K562 (cell line): ENCODE data around the gene MBD3. TPM values are rescaled to one million over a fixed set of nuclear protein-coding genes. Genes with fewer than 3 reads are reported as not detected.

Source experiments
- ARID3A ChIP-seq: IDR thresholded peaks from 2 replicates; pipeline ENCODE4 v1.6.1; 2012; ENCODE audit warnings: low read depth, low read length, improper control_type of control experiment, borderline replicate concordance
- ATF1 ChIP-seq, 2 experiments: fragments of 450-650 bp in 1 of 2; IDR thresholded peaks; 2 replicates each; pipeline ENCODE4 v1.6.1; 2016; ENCODE audit warnings: missing compliant biosample characterization in 1 of 2, missing genetic modification characterization in 1 of 2
- ATF6 ChIP-seq: sonication (generic); formaldehyde crosslinking; IDR thresholded peaks from 2 replicates; pipeline ENCODE4 v1.4.0; 2020; ENCODE audit warnings: mild to moderate bottlenecking, missing genetic modification reagents
- CEBPB ChIP-seq: fragments of 450-650 bp; IDR thresholded peaks from 2 replicates; pipeline ENCODE4 v1.6.1; 2016; ENCODE audit warnings: missing genetic modification characterization, missing compliant biosample characterization
- CEBPG ChIP-seq, 3 experiments: fragments of 200-800 bp in 1 of 3; sonication (Bioruptor generic) in 1 of 3; sonication (generic) in 1 of 3; formaldehyde crosslinking in 1 of 3; IDR thresholded peaks in 2 of 3; conservative IDR thresholded peaks in 1 of 3; 2 replicates each; pipeline versions ENCODE4 v1.6.1 to v1.8.0; 2016 to 2022; ENCODE audit warnings: missing compliant biosample characterization in 2 of 3, missing genetic modification characterization in 2 of 3, mild to moderate bottlenecking in 1 of 3, missing genetic modification reagents in 1 of 3
- FOXA1 ChIP-seq: fragments of 450-650 bp; IDR thresholded peaks from 2 replicates; pipeline ENCODE4 v1.6.1; 2016; ENCODE audit warnings: mild to moderate bottlenecking, borderline replicate concordance
- GATA2 ChIP-seq: sonication (generic); formaldehyde crosslinking; IDR thresholded peaks from 2 replicates; pipeline ENCODE4 v1.4.0; 2020; ENCODE audit warnings: mild to moderate bottlenecking, missing genetic modification reagents
- LARP7 ChIP-seq: fragments of 450-650 bp; IDR thresholded peaks from 2 replicates; pipeline ENCODE4 v1.6.1; 2016
- NEUROD1 ChIP-seq: fragments of 150-350 bp; IDR thresholded peaks from 2 replicates; pipeline ENCODE4 v1.6.1; 2014; ENCODE audit warnings: borderline replicate concordance, low read length, low read depth; ENCODE audit not compliant: partially characterized antibody
- RAD21 ChIP-seq, 2 experiments: fragments of 250-450 bp in 1 of 2; fragments of 450-650 bp in 1 of 2; sonication (Bioruptor Pico) in 1 of 2; formaldehyde crosslinking in 1 of 2; IDR thresholded peaks in 1 of 2; conservative IDR thresholded peaks in 1 of 2; 2 replicates each; pipeline versions ENCODE4 v1.4.0 to v1.8.0; 2020 to 2022; ENCODE audit warnings: mild to moderate bottlenecking in 2 of 2, moderate library complexity in 1 of 2
- RFX7 ChIP-seq: fragments of 250-450 bp; sonication (Bioruptor Pico); IDR thresholded peaks from 2 replicates; pipeline ENCODE4 v1.5.1; 2021; ENCODE audit warnings: mild to moderate bottlenecking
- SNRNP70 ChIP-seq: fragments of 200-400 bp; formaldehyde crosslinking; optimal IDR thresholded peaks from 2 replicates; pipeline ENCODE3; 2017; ENCODE audit warnings: low read depth, low read length
- U2AF2 ChIP-seq: fragments of 200-400 bp; formaldehyde crosslinking; optimal IDR thresholded peaks from 2 replicates; pipeline ENCODE3; 2017; ENCODE audit warnings: low read depth, mild to moderate bottlenecking, low read length
- ZBED1 ChIP-seq: IDR thresholded peaks from 2 replicates; pipeline ENCODE4 v1.6.1; 2014
- ZBTB11 ChIP-seq, 3 experiments: fragments of 200-800 bp in 1 of 3; fragments of 250-450 bp in 1 of 3; fragments of 450-650 bp in 1 of 3; sonication (Bioruptor Pico) in 1 of 3; sonication (Bioruptor generic) in 1 of 3; formaldehyde crosslinking in 1 of 3; IDR thresholded peaks; 2 replicates each; pipeline versions ENCODE4 v1.6.1 to v1.8.0; 2016 to 2022; ENCODE audit warnings: mild to moderate bottlenecking in 2 of 3, missing genetic modification characterization in 2 of 3, missing compliant biosample characterization in 1 of 3, moderate library complexity in 1 of 3
- ZNF174 ChIP-seq: fragments of 250-450 bp; sonication (Bioruptor Pico); IDR thresholded peaks from 2 replicates; pipeline ENCODE4 v1.4.0; 2020; ENCODE audit warnings: mild to moderate bottlenecking
- ZNF740 ChIP-seq, 3 experiments: fragments of 200-800 bp in 1 of 3; sonication (Bioruptor generic) in 1 of 3; sonication (generic) in 1 of 3; formaldehyde crosslinking in 1 of 3; IDR thresholded peaks; 2 replicates each; pipeline versions ENCODE4 v1.6.1 to v1.8.0; 2016 to 2022; ENCODE audit warnings: mild to moderate bottlenecking in 2 of 3, missing compliant biosample characterization in 2 of 3, missing genetic modification characterization in 2 of 3, missing genetic modification reagents in 1 of 3
- ZNF75A ChIP-seq: fragments of 450-650 bp; formaldehyde crosslinking; IDR thresholded peaks from 2 replicates; pipeline ENCODE4 v1.4.0; 2020; ENCODE audit warnings: mild to moderate bottlenecking
- polyA plus RNA-seq, 8 experiments: library from polyadenylated mRNA; depleted of rRNA in 4 of 8; stranded (reverse) in 5 of 8; unstranded in 3 of 8; fragments of >200 nt; fragmentation: Nextera tagmentation in 2 of 8; fragmentation: Illumina TruSeq in 1 of 8; extraction: Ambion mirVana in 2 of 8; extraction: Trizol in 1 of 8; gene quantifications; 2 replicates each; pipeline versions ENCODE4 v1.2.1 to v1.2.3, GENCODE V29; 2011 to 2014; ENCODE audit warnings: inconsistent platforms in 1 of 8, missing spikeins in 1 of 8
- total RNA-seq, 7 experiments: library from RNA; depleted of rRNA in 6 of 7; stranded (reverse); fragments of >200 nt in 6 of 7; fragmentation: Illumina TruSeq in 2 of 7; extraction: Trizol in 2 of 7; gene quantifications; 2 replicates each; pipeline versions ENCODE4 v1.2.1 to v1.2.3, GENCODE V29; 2011 to 2021; ENCODE audit warnings: low replicate concordance in 1 of 7

MBD3 gene
- total and polyA plus RNA-seq, 9 of the 15 experiments (the other 6 are each of a cell fraction or from before 2014, with no cell fraction given), result 0.24 to 137 (median 30.9) TPM

GRCh38 chr19:1592024-1592754 is 476 bp downstream of the MBD3 start (continued):
- TF ChIP-seq RFX7 (CRISPR knock-in tag) (no peak), CEBPB (tag) (no peak), ZNF174 (CRISPR knock-in tag) (no peak), CEBPG (CRISPR knock-in tag; IDR thresholded peaks at IDR 0.05) (0 out of 2 replicates have a peak, but pooled peaks have one; percentile 13), CEBPG (tag; conservative IDR thresholded peaks at IDR 0.05 in 1 of 2, IDR thresholded peaks at IDR 0.05 in 1 of 2) (no peak), FOXA1 (no peak), U2AF2 (no peak), ZBED1 (no peak; the same call in 1 of the 2 replicates), ATF6 (CRISPR knock-in tag) (no peak), NEUROD1 (no peak), GATA2 (CRISPR knock-in tag) (no peak), LARP7 (no peak), ATF1 (CRISPR knock-in tag; IDR thresholded peaks at IDR 0.05) (no peak), ATF1 (tag; IDR thresholded peaks at IDR 0.05) (peak; percentile 25), ZNF75A (no peak), ARID3A (no peak), ZNF740 (CRISPR knock-in tag; IDR thresholded peaks at IDR 0.05) (no peak), ZNF740 (tag; IDR thresholded peaks at IDR 0.05) (no peak), RAD21 (CRISPR knock-in tag; conservative IDR thresholded peaks at IDR 0.05 in 1 of 2, IDR thresholded peaks at IDR 0.05 in 1 of 2) (no peak), SNRNP70 (no peak), ZBTB11 (CRISPR knock-in tag; IDR thresholded peaks at IDR 0.05) (peak in 1 of 3 experiments; percentile 48; a peak in 1 of 6 replicates)
